NCI-H2227 (cell line): ENCODE measurements around the gene NR2F2.
A peak's percentile ranks its signal among the peaks of the same experiment; 100 is the strongest.

ENCODE experiments used
- DNase-seq: peaks from one replicate; lab custom pipeline; 2025; ENCODE audit not compliant: unreplicated experiment; lab: John Stamatoyannopoulos, UW

Gene NR2F2

DNA sequence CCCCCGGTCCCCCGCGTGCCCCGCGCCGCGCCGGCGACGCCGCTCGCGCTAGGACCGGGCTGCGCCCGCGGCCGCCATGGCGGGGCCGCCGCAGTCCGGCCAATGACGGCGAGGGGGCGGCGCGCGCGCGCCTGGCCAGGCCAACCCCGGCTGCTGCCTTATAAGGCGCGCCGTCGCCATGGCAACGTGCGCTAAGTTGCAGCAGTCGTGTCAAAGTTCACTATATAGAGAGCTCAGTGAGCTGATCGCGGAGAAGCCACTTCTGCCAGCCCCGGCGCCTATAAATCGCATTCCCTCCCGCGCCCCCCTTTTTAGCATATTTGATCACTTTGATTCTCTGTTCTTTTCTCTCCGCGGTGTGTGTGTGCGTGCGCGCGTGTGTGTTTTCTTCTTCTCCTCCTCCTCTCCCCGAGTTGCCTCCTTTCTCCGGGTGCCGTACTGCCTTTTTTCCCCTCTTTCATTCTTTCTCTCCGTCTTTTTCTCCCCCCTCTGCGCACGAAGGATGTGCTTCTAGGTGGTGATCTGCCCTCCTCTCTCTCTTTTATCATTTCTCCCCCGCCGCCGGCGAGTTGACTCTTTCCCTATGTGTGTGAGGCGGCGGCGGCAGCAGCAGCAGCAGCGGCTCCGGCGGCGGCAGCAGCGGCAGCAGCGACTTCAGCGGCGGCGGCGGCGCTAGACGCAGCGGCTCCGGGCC lies at the start of gene NR2F2:
NR2F2 (plus strand) TSS at position 251 of the 694 bp plus-strand sequence. CDS start 1,406 bp downstream, outside the sequence.
- peak; percentile 97 for DNase-seq

DNA sequence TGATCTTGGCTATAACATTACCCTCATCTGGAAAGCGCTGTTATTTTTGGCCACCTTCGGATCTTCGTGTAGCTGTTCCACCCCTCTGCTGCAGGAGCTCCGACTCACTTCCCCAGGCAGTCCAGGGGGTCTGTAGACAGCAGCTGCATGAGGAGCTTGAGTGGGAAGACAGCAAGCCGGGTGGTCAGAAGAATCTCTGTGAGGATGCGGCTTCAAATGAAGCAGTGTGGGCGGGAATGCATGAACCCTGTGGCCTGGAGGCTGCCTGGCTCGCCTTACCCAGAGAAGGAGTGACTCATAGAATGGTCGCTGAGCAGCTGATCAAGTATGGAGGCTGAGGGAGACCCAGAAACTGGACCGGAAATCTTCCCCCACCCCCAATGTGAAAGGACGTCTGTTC lies 45.2 kb upstream of the NR2F2 start:
- no peak for DNase-seq

- DNase-seq, result no peak
Measured at GRCh38 chr15:96285729-96286254, 44.7 kb upstream of the NR2F2 start.

DNA sequence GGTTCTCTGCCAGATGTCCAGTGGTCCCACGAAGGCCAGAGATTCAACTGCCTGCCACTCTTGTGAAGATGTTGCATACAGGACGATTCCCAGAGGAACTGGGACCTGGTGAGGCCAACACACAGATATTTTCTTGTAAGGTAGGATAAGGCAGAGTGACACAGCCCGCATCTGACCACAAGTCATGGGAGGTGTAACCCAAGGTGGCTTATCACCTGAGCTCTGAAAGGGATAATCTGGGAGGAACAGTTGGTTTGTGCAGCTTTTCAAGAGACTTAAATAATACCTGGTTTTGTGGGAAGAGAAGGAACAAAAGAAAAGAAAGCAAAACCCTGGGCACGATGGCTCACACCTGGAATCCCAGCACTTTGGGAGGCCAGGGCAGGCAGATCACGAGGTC lies 39.8 kb upstream of the NR2F2 start:
- DNase-seq, result no peak

DNA sequence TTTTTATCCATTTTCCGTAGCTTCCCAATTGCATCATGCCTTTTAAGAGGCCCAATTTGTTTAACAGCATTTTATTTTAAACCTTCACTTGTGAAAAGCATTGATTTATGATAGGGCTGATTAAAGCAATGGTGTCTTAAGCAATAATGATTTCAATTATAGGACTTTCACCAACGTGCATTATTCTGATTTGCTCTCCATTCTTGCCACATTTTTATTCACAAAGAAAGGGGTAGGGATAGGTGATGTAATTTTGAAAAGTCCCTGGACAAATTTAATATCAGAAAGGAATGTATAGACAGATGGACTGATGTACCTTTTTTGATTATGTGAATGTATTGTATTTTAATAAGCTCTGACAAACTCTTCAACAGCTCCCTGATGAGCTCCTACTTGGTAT lies 37.9 kb upstream of the NR2F2 start:
- DNase-seq, result no peak

DNA sequence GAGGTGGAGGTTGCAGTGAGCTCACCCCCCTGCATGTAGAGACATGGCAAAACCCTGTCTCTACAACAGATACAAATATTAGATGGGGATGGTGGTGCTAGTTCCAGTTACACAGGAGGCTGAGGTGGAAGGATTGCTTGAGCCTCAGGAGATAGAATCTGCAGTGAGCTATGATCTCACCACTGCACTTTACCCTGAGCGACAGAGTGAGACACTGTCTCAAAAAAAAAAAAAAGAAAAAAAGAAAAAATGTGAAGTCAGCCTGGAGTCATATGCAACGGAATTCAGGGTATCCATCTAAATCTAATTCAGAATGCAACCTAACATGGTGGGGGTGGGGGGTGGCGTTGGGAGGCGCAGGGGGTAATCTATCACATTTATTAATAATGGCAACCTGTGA lies 37.1 kb upstream of the NR2F2 start:
- DNase-seq, result no peak

- DNase-seq, result no peak
Measured at GRCh38 chr15:96294766-96295165, 35.7 kb upstream of the NR2F2 start.

DNA sequence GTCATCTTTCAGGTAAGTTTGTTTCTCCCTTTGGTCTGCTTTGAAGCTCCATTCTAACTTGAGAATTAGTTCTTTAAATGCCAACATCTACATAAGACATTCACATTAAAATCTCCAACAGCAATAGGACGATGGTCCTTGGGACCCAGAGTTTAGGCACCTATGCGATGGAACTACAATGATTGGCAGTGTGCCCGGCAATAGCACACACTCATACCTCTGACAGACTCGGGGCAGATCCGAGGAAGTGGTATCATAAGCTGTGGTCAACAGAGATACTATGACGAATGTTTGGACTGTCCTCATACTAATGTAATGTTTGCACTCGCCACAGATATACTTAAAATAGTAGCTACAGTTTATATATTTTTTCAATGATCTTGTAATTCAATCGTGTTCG lies 34.2 kb upstream of the NR2F2 start:
- DNase-seq, result no peak

DNA sequence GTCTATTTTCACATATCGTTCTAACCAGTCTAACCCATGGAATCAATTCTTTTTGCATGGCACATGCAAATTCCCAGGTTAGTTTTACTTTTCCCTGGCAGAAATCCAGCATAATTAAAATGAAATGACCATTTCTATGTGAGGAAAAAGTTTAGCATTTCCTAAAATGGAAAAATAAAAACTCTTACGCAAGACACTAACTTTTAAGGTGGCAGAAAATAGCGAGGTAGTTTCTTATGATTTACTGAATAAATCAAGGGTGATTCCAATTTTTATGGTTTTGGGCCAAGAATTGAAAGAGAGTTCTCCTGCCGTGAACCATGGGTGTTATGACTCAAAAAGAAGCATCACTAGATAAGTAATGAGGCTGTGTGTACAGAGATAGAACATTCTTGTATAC lies 32.7 kb upstream of the NR2F2 start:
- DNase-seq, result no peak

GRCh38 chr15:96298217-96298616 lies 32.3 kb upstream of the NR2F2 start:
- DNase-seq, result no peak

DNA sequence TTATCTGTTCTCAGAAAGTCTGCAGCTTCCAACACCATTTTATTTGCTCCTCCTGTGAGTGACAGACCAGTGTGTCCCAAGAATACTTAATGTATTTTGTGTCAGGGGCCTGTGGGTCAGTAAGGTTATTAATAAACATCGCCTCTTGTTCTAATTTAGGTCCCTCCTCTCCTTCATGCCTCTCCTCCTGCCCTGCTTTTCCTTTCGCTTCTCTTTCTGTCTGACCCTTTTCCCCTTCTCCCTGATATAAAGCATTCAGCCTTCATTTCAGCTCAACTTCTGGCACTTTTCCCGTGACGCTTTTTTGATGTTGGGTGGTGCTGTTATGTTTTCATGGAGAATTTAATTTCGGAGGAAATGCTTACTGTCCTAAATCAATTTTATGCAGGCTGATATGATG lies 29.7 kb upstream of the NR2F2 start:
- no peak for DNase-seq

DNA sequence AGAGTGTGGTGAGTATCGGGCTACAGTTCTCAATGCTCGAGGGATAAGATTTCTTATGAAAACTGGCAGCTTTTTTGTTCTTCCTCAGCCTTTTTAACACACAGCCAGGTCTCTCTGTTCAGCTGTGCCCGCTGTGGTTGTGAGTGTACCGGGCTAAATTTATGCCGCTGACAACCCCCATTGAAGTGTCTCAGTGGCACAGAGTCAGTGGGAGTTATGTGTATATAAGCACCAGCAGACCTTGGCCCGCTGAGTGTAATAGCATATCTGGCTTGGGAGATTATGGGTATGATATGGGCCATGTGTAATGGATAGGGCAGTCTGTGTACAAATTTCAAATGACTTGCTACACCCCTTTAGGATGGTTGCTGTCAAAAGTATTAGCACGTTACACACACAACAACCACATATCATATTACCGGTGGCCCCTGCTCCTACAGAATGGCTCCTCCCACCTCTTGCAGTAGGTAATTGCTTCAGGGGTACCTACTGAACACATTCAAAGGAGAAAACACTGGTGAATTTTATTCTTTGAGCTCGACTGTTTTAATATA lies 26.9 kb upstream of the NR2F2 start:
- DNase-seq, result no peak

GRCh38 chr15:96304839-96305238 lies 25.7 kb upstream of the NR2F2 start:
- DNase-seq, result no peak

DNA sequence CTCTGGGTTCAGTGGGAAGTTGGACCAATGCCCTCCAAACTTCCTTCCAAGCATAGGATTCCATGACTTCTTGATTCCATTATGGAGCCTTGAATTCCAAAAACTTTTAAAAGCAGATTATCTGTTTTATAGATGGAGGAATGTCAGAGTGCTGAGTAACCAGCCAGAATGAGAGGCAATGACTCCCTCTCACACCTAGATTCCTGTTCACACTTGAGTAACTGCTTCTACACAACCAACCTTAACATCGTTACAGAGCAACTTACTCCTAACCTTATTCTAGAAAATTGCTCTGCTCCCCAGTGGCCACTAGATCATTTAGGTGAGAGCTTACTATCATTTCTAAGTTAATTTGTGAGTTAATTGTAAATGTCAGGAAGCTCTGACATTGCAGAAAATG lies 24.2 kb upstream of the NR2F2 start:
- no peak for DNase-seq

DNA sequence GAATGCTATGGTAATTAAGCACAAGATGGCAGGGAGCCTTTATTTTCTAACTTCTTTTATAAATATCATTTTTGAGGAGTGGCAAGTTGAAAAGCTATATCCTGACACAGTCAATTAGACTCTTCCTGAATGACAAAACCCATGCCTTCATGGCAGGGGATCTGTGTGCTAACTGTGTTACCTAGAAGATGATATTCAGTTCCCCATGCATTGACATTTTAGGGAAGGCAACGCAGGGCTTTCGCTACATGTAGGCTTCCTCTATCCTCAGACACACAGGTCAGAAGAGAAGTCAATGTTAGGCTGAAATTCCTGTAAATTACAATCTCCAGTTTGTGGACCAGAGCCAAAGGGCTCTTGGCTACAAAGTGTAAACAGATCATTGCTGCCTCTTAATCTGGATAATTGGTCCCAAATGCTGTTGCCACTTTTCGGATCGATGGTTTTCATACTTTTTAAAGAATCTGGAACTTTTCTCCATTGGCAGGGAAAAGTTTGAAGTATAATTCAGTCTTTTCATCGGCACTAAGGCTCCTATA lies 22.6 kb upstream of the NR2F2 start:
- DNase-seq, result no peak

- DNase-seq, result no peak
Measured at GRCh38 chr15:96309143-96309660, 21.3 kb upstream of the NR2F2 start.

GRCh38 chr15:96311256-96311955 lies 19.1 kb upstream of the NR2F2 start:
- no peak for DNase-seq

DNA sequence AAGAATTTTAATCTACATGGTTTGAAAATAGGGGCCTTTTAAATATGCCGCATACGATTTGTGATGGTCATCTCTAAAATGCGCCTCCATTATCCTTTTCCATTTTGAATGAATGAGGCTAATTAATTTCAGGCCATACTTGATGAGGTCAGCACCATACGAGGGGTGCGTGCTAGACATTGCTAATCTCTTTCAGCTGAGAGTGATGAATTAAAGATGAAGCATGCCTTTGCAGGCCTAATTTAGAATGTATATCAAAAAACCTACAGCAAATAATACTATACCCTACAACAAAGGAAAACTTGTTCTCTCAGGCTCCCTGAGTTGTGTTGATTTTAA lies 18.6 kb upstream of the NR2F2 start:
- DNase-seq, result no peak

GRCh38 chr15:96312641-96313335 lies 17.7 kb upstream of the NR2F2 start:
- DNase-seq, result no peak

GRCh38 chr15:96314518-96314917 lies 16.0 kb upstream of the NR2F2 start:
- no peak for DNase-seq

GRCh38 chr15:96314963-96315362 lies 15.5 kb upstream of the NR2F2 start:
- no peak for DNase-seq
